ENCODE measurements around the gene ZNF580. TPM values are rescaled to one million over a fixed set of nuclear protein-coding genes. Genes with fewer than 3 reads are reported as not detected.

ZNF580 gene
- total RNA-seq, 4 donors from 2014 or later: 15.0 to 27.9 (median 22.3) TPM

GRCh38 chr19:55637534-55637933 lies 3.3 kb upstream of the ZNF580 start:
- DNase-seq (ENCODE audit: low spot score in 2 of 2): no peak
- Histone ChIP-seq H3K27me3 (no peaks in the 10 kb centered on the region), H3K36me3 (no peaks in the 10 kb centered on the region), H3K4me3 (no peak overlapping the region), H3K9me3 (no peaks in the 10 kb centered on the region), H3K27ac (no peak overlapping the region), H3K4me1 (peaks cover 75% of the 10 kb centered on the region)
- TF ChIP-seq POLR2A (IDR thresholded peaks at IDR 0.05): no peak
- no peak for TF ChIP-seq EP300 (IDR thresholded peaks at IDR 0.05)
- no peak for TF ChIP-seq CTCF (IDR thresholded peaks at IDR 0.05)
- TF ChIP-seq POLR2AphosphoS5 (IDR thresholded peaks at IDR 0.05): no peak
- 70% methylated on average over 11 of the region's 11 CpGs for WGBS

- Histone ChIP-seq H3K4me3 (no peak overlapping the region), H3K27me3 (no peaks in the 10 kb centered on the region), H3K4me1 (peaks cover 78% of the 10 kb centered on the region), H3K27ac (no peak overlapping the region), H3K9me3 (no peaks in the 10 kb centered on the region), H3K36me3 (no peaks in the 10 kb centered on the region)
- WGBS: 87% methylated on average over 6 of the region's 6 CpGs
- no peak for DNase-seq (ENCODE audit: low spot score in 2 of 2)
- TF ChIP-seq CTCF (IDR thresholded peaks at IDR 0.05) (peak in 1 of 2 donors; percentile 39), POLR2A (IDR thresholded peaks at IDR 0.05) (no peak)
These were observed 1.9 kb upstream of the ZNF580 start for GRCh38 chr19:55638864-55639359.

- TF ChIP-seq CTCF (IDR thresholded peaks at IDR 0.05) (peak; percentile 25 to 83), POLR2A (IDR thresholded peaks at IDR 0.05) (no peak), POLR2AphosphoS5 (IDR thresholded peaks at IDR 0.05) (no peak)
- 5% methylated on average over 15 of the region's 38 CpGs for WGBS
- peak overlapping the region; percentile 93 for H3K4me3 ChIP-seq
- H3K4me1 ChIP-seq: peaks cover 85% of the 10 kb centered on the region
- H3K27me3 ChIP-seq: no peaks in the 10 kb centered on the region
- peaks cover 4% of the 10 kb centered on the region for H3K36me3 ChIP-seq
- H3K9me3 ChIP-seq: no peaks in the 10 kb centered on the region
- H3K27ac ChIP-seq: peak overlapping the region; percentile 87
- no peak for DNase-seq (ENCODE audit: low spot score in 2 of 2)
These were observed 692 bp upstream of the ZNF580 start for GRCh38 chr19:55640043-55640576.

- Histone ChIP-seq H3K4me1 (peaks cover 76% of the 10 kb centered on the region), H3K27ac (peak overlapping the region; percentile 87), H3K36me3 (peaks cover 13% of the 10 kb centered on the region), H3K9me3 (no peaks in the 10 kb centered on the region), H3K4me3 (peak overlapping the region; percentile 93), H3K27me3 (no peaks in the 10 kb centered on the region)
- WGBS: 2% methylated on average over 25 of the region's 25 CpGs
- no peak for TF ChIP-seq POLR2AphosphoS5 (IDR thresholded peaks at IDR 0.05)
- TF ChIP-seq POLR2A (IDR thresholded peaks at IDR 0.05): no peak
- TF ChIP-seq EP300 (IDR thresholded peaks at IDR 0.05): no peak
- no peak for TF ChIP-seq CTCF (IDR thresholded peaks at IDR 0.05)
- DNase-seq (ENCODE audit: low spot score in 2 of 2): no peak
These were observed 787 bp downstream of the ZNF580 start for GRCh38 chr19:55641426-55642152.

- TF ChIP-seq POLR2A (IDR thresholded peaks at IDR 0.05): no peak
- TF ChIP-seq EP300 (IDR thresholded peaks at IDR 0.05): no peak
- TF ChIP-seq POLR2AphosphoS5 (IDR thresholded peaks at IDR 0.05): no peak
- no peak for TF ChIP-seq CTCF (IDR thresholded peaks at IDR 0.05)
- Histone ChIP-seq H3K27ac (peak overlapping the region; percentile 87), H3K4me1 (peaks cover 71% of the 10 kb centered on the region), H3K27me3 (no peaks in the 10 kb centered on the region), H3K4me3 (peak overlapping the region; percentile 93), H3K9me3 (no peaks in the 10 kb centered on the region), H3K36me3 (peaks cover 13% of the 10 kb centered on the region)
- DNase-seq (ENCODE audit: low spot score in 2 of 2): no peak
- 2% methylated on average over 18 of the region's 65 CpGs for WGBS
These were observed 1.6 kb downstream of the ZNF580 start for GRCh38 chr19:55642153-55643002.
